ENCODE measurements around the gene SIRT7.

SIRT7 gene

GRCh38 chr17:81898029-81898866, 19.7 kb downstream of the SIRT7 start:
- Mint-ChIP-seq H3K4me1 (no peaks in the 10 kb centered on the region), H3K4me3 (no peak overlapping the region), H3K27me3 (ENCODE audit: low read depth) (peaks cover 12% of the 10 kb centered on the region), H3K9me3 (no peaks in the 10 kb centered on the region), H3K36me3 (ENCODE audit: low read depth) (peaks cover 29% of the 10 kb centered on the region), H3K27ac (no peak overlapping the region)
- TF ChIP-seq CTCF (IDR thresholded peaks at IDR 0.05; ENCODE audit: unreplicated experiment in 3 of 3): no peak

- no peaks in the 10 kb centered on the region for H3K27me3 Mint-ChIP-seq (ENCODE audit: low read depth)
- H3K4me3 Mint-ChIP-seq: no peak overlapping the region
- no peak overlapping the region for H3K27ac Mint-ChIP-seq
- TF ChIP-seq CTCF (IDR thresholded peaks at IDR 0.05; ENCODE audit: unreplicated experiment in 3 of 3): no peak
- H3K9me3 Mint-ChIP-seq: no peaks in the 10 kb centered on the region
- peaks cover 21% of the 10 kb centered on the region for H3K36me3 Mint-ChIP-seq (ENCODE audit: low read depth)
- H3K4me1 Mint-ChIP-seq: no peaks in the 10 kb centered on the region
These were observed 22.6 kb downstream of the SIRT7 start for GRCh38 chr17:81895400-81895799.

GRCh38 chr17:81891303-81891552, 26.7 kb downstream of the SIRT7 start:
- Mint-ChIP-seq H3K9me3 (no peaks in the 10 kb centered on the region), H3K27me3 (ENCODE audit: low read depth) (no peaks in the 10 kb centered on the region), H3K27ac (peak overlapping the region; percentile 71 to 97 (median 95)), H3K4me1 (peaks cover 4% of the 10 kb centered on the region), H3K4me3 (peak overlapping the region; percentile 96 to 98 (median 97)), H3K36me3 (ENCODE audit: low read depth) (peaks cover 33% of the 10 kb centered on the region)
- no peak for TF ChIP-seq CTCF (IDR thresholded peaks at IDR 0.05; ENCODE audit: unreplicated experiment in 3 of 3)

GRCh38 chr17:81890447-81891302, 27.3 kb downstream of the SIRT7 start:
- peaks cover 4% of the 10 kb centered on the region for H3K4me1 Mint-ChIP-seq
- peaks cover 35% of the 10 kb centered on the region for H3K36me3 Mint-ChIP-seq (ENCODE audit: low read depth)
- no peaks in the 10 kb centered on the region for H3K9me3 Mint-ChIP-seq
- H3K27ac Mint-ChIP-seq: peak overlapping the region in 2 of 3 experiments; percentile 50 to 71
- H3K27me3 Mint-ChIP-seq (ENCODE audit: low read depth): no peaks in the 10 kb centered on the region
- TF ChIP-seq CTCF (IDR thresholded peaks at IDR 0.05; ENCODE audit: unreplicated experiment in 3 of 3): no peak
- H3K4me3 Mint-ChIP-seq: peak overlapping the region; percentile 85 to 90 (median 87)

- Mint-ChIP-seq H3K4me3 (peak overlapping the region; percentile 85 to 90 (median 87)), H3K36me3 (ENCODE audit: low read depth) (peaks cover 39% of the 10 kb centered on the region), H3K27ac (peak overlapping the region in 2 of 3 experiments; percentile 24 to 41), H3K27me3 (ENCODE audit: low read depth) (no peaks in the 10 kb centered on the region), H3K9me3 (no peaks in the 10 kb centered on the region), H3K4me1 (peaks cover 4% of the 10 kb centered on the region)
- TF ChIP-seq CTCF (IDR thresholded peaks at IDR 0.05; ENCODE audit: unreplicated experiment in 3 of 3): no peak
These were observed 28.4 kb downstream of the SIRT7 start for GRCh38 chr17:81889602-81890001.

Data from nephron (organoid).